Vagina (tissue), 2 donors: ENCODE results near the gene TRIM65.
A peak's percentile ranks its signal among the peaks of the same experiment; 100 is the strongest.

Source experiments
- CTCF ChIP-seq, 3 experiments: fragments of 450-650 bp in 2 of 3; fragments of 200-600 bp in 1 of 3; sonication (generic) in 1 of 3; IDR thresholded peaks; one replicate each; pipeline ENCODE4 v1.5.1; 2017 to 2019; ENCODE audit warnings: antibody characterized with exemption in 3 of 3, mild to moderate bottlenecking in 2 of 3, moderate library complexity in 2 of 3
- POLR2A ChIP-seq, 2 donors: fragments of 450-650 bp; IDR thresholded peaks; one replicate each; pipeline ENCODE4 v1.6.1; 2017; ENCODE audit warnings: antibody characterized with exemption in 2 of 2, mild to moderate bottlenecking in 2 of 2, moderate library complexity in 2 of 2
- POLR2AphosphoS5 ChIP-seq, 2 donors: sonication (generic); formaldehyde crosslinking; IDR thresholded peaks; one replicate each; pipeline ENCODE4 v1.9.0; 2017; ENCODE audit warnings: antibody characterized with exemption in 2 of 2, mild to moderate bottlenecking in 2 of 2, low read depth in 1 of 2; ENCODE audit not compliant: insufficient read depth in 1 of 2

- peak; percentile 40 to 61 for TF ChIP-seq POLR2AphosphoS5 (IDR thresholded peaks at IDR 0.05; ENCODE audit: insufficient read depth in 1 of 2, low read depth in 1 of 2)
- peak; percentile 33 to 61 (median 59) for TF ChIP-seq CTCF (IDR thresholded peaks at IDR 0.05)
- TF ChIP-seq POLR2A (IDR thresholded peaks at IDR 0.05): no peak
Observed at GRCh38 chr17:75845058-75845711, 51.6 kb downstream of the TRIM65 start.
